ENCODE results near the gene NAALADL1.

Gene NAALADL1

DNA sequence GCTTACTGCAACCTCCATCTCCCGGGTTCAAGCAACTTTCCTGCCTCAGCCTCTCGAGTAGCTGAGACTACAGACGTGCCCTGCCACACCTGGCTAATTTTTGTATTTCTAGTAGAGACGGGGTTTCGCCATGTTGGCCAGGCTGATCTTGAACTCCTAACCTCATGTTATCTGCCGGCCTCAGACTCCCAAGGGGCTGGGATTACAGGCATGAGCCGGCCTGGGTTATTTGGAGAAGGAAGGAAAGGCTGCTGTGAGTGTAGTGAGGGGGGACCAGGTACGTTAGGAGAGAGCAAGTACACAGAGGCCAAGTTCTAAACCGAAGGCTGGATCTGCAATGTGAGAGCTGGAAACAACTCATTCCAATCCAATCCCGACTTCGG is 62.0 kb downstream of the NAALADL1 start:
- H3K27ac Mint-ChIP-seq: no peak overlapping the region
- no peaks in the 10 kb centered on the region for H3K9me3 Mint-ChIP-seq (ENCODE audit: low read depth)
- H3K4me3 Mint-ChIP-seq: no peak overlapping the region
- peaks cover 3% of the 10 kb centered on the region for H3K27me3 Mint-ChIP-seq
- peaks cover 9% of the 10 kb centered on the region for H3K4me1 Mint-ChIP-seq (ENCODE audit: low read depth)
- H3K36me3 Mint-ChIP-seq: no peaks in the 10 kb centered on the region
